ENCODE data around the gene TRAF7.

Gene TRAF7

DNA sequence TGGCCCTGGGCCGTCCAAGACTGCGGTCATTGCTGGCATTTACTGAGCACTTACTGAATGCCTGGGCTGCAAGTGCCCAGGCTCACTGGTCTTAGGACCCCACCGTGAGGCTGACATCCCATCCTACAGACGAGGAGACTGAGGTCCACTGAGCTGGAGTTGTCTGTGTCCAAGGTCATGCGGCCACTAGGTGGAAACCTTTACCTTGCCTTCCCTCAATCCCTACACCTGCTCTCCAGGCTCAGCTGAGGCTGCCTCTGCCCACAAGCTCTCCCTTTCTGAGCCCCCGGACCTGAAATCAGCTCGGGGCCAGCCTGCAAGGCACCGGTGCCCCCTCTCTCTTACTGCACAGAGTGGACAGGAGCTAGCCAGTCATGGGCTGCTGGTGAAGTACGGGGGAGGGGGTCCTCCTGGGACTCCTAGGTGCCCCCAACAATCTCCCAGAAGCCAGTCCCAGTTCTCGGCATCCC, 39.3 kb downstream of the TRAF7 start:
- no peaks in the 10 kb centered on the region for H3K9me3 ChIP-seq
- no peak overlapping the region for H3K4me3 ChIP-seq (ENCODE audit: low read depth in 1 of 2, low read length in 1 of 2)
- TF ChIP-seq, protein P1, sequence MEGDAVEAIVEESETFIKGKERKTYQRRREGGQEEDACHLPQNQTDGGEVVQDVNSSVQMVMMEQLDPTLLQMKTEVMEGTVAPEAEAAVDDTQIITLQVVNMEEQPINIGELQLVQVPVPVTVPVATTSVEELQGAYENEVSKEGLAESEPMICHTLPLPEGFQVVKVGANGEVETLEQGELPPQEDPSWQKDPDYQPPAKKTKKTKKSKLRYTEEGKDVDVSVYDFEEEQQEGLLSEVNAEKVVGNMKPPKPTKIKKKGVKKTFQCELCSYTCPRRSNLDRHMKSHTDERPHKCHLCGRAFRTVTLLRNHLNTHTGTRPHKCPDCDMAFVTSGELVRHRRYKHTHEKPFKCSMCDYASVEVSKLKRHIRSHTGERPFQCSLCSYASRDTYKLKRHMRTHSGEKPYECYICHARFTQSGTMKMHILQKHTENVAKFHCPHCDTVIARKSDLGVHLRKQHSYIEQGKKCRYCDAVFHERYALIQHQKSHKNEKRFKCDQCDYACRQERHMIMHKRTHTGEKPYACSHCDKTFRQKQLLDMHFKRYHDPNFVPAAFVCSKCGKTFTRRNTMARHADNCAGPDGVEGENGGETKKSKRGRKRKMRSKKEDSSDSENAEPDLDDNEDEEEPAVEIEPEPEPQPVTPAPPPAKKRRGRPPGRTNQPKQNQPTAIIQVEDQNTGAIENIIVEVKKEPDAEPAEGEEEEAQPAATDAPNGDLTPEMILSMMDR (IDR thresholded peaks at IDR 0.05): peak; percentile 30
- no peak overlapping the region for H3K27ac ChIP-seq
- H3K36me3 ChIP-seq: no peaks in the 10 kb centered on the region
- H3K4me1 ChIP-seq (ENCODE audit: control insufficient read depth in 1 of 2, insufficient read depth in 1 of 2, low read depth in 1 of 2, low read length in 1 of 2): peaks cover 0 to 11% of the 10 kb centered on the region in 2 experiments
- peaks cover 70% of the 10 kb centered on the region for H3K27me3 ChIP-seq

DNA sequence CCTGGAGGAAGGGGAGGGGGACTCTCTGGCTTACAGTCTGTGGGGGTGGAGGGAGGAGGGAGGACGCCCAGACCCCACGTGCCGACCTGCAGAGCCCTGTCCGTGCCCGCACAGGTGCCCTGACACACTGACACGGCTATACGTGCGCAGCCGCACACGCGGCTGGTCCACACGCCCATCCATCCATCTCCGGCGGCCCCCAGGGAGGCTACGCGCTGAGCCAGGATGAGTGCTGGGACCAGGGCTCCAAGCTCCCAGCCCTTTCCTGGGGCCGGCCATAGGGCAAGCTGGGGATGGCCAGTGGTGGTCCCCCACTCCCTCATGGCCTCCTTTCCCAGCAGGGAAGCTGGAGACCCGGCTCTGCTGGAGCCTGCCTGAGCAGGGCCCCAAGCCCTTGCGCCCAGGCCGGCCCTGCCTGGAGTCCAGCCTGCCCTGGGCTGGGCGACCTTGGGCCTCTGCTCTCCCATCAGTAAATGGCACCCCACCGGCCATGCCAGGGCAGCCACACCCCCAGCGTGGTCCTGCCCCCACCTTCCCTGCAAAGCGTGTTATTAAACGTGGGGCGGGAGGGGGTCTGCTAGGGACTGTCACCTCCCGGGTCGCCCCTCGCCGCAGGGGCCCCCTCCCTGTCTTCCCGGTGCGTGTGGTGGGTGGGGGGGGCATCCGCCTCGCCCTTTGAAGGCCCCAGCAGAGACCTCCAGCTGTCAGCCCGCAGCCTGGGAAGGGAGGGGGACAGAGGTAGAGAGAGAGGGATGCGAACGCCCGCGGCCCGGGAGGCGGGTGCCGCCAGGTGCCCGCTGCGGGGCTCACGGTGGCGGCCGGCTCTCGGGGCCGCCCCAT, 40.0 kb downstream of the TRAF7 start:
- Histone ChIP-seq H3K27me3 (peaks cover 76% of the 10 kb centered on the region), H3K4me1 (ENCODE audit: control insufficient read depth in 1 of 2, insufficient read depth in 1 of 2, low read depth in 1 of 2, low read length in 1 of 2) (peaks cover 0 to 11% of the 10 kb centered on the region in 2 experiments), H3K9me3 (no peaks in the 10 kb centered on the region), H3K36me3 (no peaks in the 10 kb centered on the region), H3K27ac (no peak overlapping the region), H3K4me3 (ENCODE audit: low read depth in 1 of 2, low read length in 1 of 2) (no peak overlapping the region)
- TF ChIP-seq, protein P1 (IDR thresholded peaks at IDR 0.05): no peak

DNA sequence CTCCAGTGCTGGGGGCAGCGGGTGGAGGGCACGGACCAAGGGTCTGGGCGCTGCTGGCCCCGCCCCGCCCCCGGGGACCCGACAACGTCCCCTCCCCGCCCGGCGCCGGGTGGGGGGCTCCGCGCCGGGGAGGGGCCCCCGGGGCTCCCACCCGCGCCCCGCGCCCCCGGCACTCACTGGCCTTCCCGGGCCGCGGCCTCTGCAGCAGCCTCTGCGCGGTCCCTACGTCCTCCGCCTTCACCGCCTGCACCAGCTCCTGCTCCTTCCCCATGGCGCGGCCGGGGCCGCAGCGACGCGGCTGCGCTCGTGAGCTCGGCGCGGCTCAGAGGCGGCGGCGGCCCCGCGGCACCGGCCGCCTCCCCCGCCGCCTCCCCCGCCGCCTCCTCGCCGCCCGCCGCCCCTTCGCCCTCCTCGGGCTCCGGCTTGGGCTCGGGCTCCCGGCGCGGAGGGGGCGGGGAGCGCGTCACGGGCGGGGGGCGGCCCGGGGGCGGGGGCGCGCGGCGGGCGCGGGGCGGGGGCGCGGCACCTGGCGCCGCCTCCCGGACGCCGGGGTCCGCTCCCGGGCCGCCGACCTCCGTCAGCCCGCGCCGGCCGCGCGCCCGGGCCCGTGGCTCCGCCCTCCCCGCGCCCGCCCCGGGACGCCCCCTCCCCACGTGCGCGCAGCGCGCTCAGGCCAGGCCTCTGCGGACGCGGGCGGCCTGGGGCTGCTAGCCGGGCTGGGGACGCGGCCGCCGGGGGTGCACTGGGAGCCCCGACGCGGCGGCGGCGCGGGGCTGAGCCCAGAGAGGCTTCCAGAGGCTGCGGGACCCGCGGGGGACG, 40.8 kb downstream of the TRAF7 start, which contains the start of gene CASKIN1:
CASKIN1 (minus strand) TSS at position 444 of the 819 bp plus-strand sequence; CDS start at position 271, 173 bp downstream.
- Histone ChIP-seq H3K4me1 (ENCODE audit: control insufficient read depth in 1 of 2, insufficient read depth in 1 of 2, low read depth in 1 of 2, low read length in 1 of 2) (peaks cover 0 to 11% of the 10 kb centered on the region in 2 experiments), H3K9me3 (no peaks in the 10 kb centered on the region), H3K4me3 (ENCODE audit: low read depth in 1 of 2, low read length in 1 of 2) (no peak within 1 kb of the TSS), H3K27ac (no peak within 1 kb of the TSS), H3K36me3 (no peaks in the 10 kb centered on the region), H3K27me3 (peaks cover 81% of the 10 kb centered on the region)
- TF ChIP-seq, protein P1 (IDR thresholded peaks at IDR 0.05): no peak

DNA sequence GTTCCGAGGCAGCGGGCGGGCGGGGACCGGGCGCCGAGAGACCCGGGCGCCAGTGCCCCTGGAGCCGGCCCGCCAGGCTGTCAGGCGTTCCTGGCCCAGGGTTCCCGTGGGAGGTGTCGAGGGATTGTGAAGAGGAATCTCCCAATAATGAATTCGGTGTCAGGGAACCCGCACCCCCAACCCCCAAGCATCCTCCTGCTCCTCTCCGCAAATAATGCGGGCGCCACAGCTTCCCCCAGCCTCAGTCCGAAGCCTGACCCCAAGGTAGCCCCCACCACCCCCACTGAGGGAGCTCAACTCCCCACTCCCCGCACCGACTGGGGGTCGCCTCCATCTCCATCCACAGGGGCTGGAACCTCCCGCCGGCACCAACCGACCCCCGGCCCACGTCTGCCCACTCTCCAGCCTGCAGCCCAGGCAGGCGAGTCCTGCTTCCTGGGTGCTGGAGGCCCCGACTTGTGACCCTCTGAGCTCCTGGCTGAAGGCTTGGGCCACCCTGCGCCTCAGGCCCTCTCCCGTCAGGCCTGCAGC, 41.5 kb downstream of the TRAF7 start:
- no peaks in the 10 kb centered on the region for H3K36me3 ChIP-seq
- TF ChIP-seq, protein P1 (IDR thresholded peaks at IDR 0.05): no peak
- no peaks in the 10 kb centered on the region for H3K9me3 ChIP-seq
- no peak overlapping the region for H3K4me3 ChIP-seq (ENCODE audit: low read depth in 1 of 2, low read length in 1 of 2)
- H3K27ac ChIP-seq: no peak overlapping the region
- peaks cover 0 to 11% of the 10 kb centered on the region in 2 experiments for H3K4me1 ChIP-seq (ENCODE audit: control insufficient read depth in 1 of 2, insufficient read depth in 1 of 2, low read depth in 1 of 2, low read length in 1 of 2)
- peaks cover 88% of the 10 kb centered on the region for H3K27me3 ChIP-seq

DNA sequence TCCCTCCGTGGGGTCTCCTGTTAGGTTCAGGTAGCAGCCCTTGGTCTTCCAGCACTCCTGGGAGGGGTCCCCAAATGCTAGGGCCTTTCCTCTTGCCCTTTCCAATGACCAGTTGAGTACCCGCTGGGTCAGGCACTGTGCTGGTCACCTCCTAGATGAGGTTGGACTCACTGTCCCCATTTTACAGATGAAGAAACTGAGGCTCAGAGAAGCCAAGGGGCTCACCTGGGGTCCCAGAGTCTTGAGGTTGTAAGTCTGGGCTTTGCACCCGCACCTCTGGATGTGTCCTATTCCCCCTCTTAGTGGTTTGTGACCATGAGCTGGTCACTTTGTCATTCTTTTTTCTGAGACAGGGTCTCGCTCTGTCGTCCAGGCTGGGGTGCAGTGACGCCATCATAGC, 42.2 kb downstream of the TRAF7 start:
- Histone ChIP-seq H3K4me1 (ENCODE audit: control insufficient read depth in 1 of 2, insufficient read depth in 1 of 2, low read depth in 1 of 2, low read length in 1 of 2) (peaks cover 0 to 11% of the 10 kb centered on the region in 2 experiments), H3K4me3 (ENCODE audit: low read depth in 1 of 2, low read length in 1 of 2) (no peak overlapping the region), H3K9me3 (no peaks in the 10 kb centered on the region), H3K27me3 (peaks cover 90% of the 10 kb centered on the region), H3K36me3 (no peaks in the 10 kb centered on the region), H3K27ac (no peak overlapping the region)
- TF ChIP-seq, protein P1 (IDR thresholded peaks at IDR 0.05): no peak
